GM18520 (cell line): ENCODE measurements around the gene TOR4A.

Experiments used
- ATAC-seq: cut with Tn5 transposase; IDR thresholded peaks from one replicate; pipeline ENCODE4 v1.9.1; 2021; ENCODE audit not compliant: unreplicated experiment

Gene TOR4A

DNA sequence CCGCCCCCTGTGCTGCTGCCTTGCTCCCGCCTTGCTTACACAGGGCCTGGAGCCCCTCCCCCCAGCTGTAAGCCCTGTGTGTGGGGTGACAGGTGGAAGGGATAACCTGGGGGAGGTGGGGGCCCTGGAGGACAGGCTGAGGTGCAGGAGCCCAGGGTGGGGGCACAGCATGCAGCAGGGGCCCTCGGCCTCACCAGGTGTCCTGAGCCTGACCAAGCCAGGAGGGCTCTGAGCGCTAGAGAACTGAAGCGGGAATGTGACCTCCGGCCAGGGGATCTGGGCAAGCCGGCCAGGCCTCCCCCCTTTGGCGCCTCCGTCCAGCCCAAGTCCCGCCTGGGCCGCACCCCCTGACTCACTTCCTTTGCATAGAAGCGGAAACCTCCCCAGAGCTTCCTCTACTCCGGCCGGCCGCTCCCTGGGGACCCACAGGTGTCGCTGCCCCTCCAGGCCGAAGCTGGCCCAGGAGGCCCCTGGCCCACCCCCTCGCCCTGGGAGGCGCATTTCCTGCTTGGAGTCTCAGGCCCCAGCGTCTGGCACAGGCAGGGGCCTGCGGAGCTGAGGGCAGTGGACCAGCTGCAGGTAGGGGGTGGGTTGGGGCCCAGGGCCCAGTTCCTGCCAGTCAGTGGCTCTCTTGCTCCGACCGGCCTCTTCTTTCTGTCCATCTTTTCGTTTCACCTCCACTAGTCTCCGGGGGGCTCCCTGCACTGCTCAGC lies at the start of gene TOR4A:
Gene TOR4A, plus strand, starts transcription at position 398 of the 713 bp plus-strand sequence. CDS start 964 bp downstream, outside the sequence.
- ATAC-seq = peak; percentile 66

DNA sequence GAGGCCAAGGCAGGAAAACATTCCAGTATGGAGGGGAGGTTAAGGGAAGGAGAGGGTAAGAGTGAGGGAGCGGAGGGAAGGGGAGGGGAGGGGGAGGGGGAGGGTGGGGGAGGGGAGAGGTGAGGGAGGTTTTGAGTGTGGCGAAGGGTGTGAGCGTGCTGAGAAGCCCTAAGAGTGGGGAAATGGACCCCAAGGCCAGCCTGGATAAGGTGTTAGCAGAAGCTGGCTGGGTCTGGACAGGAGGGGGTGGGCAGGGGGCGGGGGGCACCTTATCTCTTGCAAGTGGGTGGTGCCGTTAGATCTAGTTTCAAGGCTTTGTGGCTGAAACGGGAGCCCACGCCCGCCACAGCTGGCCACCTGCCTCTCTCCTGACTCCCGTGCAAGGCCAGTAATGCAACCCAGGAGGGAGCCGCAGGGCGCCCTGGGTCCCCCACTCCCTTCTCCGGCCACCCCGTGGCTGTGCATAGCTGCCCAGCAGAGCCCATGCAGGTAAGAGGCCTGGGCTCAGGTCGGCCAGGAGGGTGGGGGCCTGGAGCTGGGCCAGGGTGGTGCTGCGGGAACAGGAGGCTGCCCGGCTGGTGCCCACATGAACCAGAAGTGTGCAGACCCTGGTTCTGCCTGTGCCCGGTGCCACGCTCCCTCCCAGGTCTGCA lies 49.5 kb upstream of the TOR4A start:
- ATAC-seq = no peak

- no peak for ATAC-seq
Observed at GRCh38 chr9:137228506-137228967, 49.0 kb upstream of the TOR4A start.

DNA sequence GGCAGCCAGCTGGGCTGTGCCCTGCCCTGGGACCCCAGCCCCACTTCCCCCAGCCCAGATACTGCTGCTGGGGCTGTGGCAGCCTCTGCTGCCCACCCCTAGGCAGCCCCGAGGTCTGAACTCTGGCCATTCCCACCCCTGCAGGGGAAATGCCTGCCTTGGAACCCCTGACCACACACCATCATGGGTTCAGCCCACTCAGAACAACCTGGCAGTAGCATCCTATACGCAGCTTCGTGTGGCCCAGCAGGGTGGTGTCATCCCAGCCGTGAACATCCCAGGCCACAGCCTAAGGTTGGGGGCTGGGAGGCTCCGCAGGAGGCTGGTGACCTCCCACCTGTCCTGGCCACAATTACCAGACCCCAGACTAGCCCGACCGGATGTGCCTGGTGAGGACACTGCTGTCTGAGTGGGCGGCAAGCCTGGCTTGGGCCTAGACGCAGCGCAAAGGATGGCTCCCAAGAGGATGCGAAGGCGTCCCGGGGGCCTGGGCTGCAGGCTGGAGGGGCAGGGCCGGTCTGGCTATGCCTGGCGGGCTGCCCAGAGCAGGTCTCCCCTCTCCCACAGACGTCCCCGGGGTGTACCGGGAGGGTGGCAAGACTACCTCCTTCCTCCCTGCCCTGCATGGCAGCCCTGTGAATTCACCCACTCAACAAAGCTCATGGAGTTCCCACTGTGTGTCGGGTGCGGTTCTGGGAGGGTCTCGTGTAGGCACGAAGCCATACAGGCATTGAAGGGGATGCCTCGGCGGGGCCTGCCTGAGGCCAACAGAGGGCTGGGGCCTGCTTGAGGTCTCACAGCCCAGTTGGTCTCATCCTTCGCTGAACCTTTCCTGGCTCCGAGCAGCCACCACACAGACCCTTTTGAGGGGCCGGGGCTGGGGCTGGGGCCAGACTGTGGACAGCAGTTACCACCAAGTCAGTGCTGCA lies 48.3 kb upstream of the TOR4A start:
- ATAC-seq = no peak

DNA sequence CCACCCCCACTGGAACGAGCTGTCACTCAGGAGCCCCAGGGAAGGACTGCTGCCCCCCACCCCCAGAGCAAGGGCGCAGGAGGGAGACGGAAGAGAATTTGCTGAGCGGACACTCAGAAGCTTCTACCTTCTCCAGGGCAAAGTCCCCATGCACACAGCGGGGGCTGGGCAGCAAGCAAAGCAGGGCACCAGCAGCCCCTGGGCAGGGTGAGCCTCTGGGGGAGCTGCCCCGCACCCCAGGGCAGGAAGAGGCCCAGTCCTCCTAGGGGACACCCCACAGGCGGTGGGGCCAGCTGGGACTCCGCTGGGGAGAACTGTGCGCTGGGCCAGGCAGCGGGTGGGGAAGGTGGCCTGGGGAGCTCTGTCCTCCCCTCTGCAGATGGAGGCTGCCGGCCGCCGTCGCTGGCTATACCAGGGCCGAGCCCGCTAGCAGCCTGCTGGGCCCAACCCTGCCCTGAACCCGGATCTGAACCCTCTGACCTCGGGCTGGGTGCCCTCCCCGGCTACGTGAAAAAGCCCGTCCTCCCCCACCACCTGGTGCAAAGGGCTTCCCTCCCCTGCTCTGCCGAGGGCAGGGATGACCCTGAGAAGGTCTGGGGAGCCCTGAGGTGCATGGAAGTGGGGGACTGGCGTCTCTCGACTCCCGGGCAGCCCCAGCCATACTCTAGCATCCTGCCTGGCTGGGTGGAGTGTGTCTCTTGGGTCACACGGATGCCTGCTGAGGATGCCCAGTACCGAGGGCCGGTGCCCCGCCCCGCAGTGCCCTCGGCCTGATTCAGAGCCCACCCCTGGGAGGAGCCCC lies 47.4 kb upstream of the TOR4A start:
- ATAC-seq = no peak

- no peak for ATAC-seq
Observed at GRCh38 chr9:137230705-137231371, 46.7 kb upstream of the TOR4A start, which contains the start of gene SLC34A3. TSS of gene SLC34A3 (plus strand) at chr9:137230901. CDS start at chr9:137231703, 802 bp downstream.

- no peak for ATAC-seq
Observed at GRCh38 chr9:137231372-137232039, 46.0 kb upstream of the TOR4A start.

GRCh38 chr9:137232101-137232500 lies 45.4 kb upstream of the TOR4A start:
- ATAC-seq = no peak

- no peak for ATAC-seq
Observed at GRCh38 chr9:137232510-137232909, 45.0 kb upstream of the TOR4A start.

- ATAC-seq = no peak
Observed at GRCh38 chr9:137233143-137233980, 44.2 kb upstream of the TOR4A start.

DNA sequence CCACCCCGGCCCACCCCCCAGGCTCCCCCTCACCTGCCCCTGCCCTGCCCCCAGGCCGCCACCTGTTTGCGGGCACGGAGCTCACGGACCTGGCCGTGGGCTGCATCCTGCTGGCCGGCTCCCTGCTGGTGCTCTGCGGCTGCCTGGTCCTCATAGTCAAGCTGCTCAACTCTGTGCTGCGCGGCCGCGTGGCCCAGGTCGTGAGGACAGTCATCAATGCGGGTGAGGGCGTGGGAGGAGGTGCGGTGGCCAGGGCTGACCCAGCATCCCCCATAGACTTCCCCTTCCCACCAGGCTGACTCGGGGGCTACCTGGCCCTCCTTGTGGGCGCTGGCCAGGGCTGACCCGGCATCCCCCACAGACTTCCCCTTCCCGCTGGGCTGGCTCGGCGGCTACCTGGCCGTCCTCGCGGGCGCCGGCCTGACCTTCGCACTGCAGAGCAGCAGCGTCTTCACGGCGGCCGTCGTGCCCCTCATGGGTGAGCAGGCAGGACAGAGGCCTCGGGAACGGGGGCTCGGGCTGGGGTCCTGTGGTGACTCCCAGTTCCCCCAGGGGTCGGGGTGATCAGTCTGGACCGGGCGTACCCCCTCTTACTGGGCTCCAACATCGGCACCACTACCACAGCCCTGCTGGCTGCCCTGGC lies 43.4 kb upstream of the TOR4A start:
- no peak for ATAC-seq

DNA sequence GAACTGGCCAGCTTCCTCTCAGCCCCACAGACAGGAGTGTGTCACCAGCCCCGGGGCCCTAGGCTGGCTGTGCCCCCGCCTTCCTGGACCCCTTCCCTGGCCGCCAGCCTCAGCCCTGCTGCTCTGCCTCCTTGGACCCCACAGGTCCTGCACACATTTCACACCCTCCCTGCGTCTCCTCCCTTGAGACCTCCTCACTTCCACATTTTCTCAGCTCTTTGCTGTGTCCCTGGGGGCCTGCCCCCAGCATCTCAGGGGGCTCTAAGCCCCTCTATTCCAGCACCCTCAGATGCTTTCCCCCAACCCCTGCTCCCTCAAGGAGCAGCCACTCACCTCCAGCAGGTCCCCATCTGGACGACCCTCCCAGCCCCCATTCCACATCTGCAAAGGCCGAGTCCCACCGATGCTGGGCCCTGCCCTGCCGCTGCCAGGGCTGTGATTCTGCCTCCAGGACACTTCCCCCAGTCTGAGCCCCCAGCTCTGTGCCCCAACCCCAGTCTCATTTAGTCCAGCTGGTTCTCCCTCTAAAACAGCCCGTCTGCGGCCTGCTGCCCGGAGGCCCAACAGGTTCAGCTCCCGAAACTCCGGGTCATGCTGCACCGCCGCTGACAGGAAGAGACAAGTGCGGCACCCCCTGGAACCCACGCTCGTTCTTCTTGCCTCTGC lies 42.6 kb upstream of the TOR4A start:
- no peak for ATAC-seq

- ATAC-seq = no peak
Observed at GRCh38 chr9:137235424-137236237, 41.9 kb upstream of the TOR4A start.

GRCh38 chr9:137236238-137236935 lies 41.1 kb upstream of the TOR4A start:
- ATAC-seq = no peak

GRCh38 chr9:137236936-137237421 lies 40.5 kb upstream of the TOR4A start:
- ATAC-seq = no peak
